HT1080 (cell line): ENCODE measurements around the gene RRP12. TPM values are rescaled to one million over a fixed set of nuclear protein-coding genes. Genes with fewer than 3 reads are reported as not detected.
"Not testable (repeated sequence)": the region's sequence is repeated elsewhere in the genome, so short reads cannot be mapped to it uniquely, and the experiment has no call there.

Experiments used
- DNase-seq: peaks from one replicate; pipeline ENCODE4 v3.0.0-alpha.2; 2015; ENCODE audit warnings: low read depth
- total RNA-seq: library from RNA; depleted of rRNA; stranded (reverse); fragments of >200 nt; shearing (Covaris generic); gene quantifications from 2 replicates; pipeline ENCODE4 v1.2.3, GENCODE V29; 2014

The RRP12 gene
- total RNA-seq, 1 experiment from 2014 or later, result 68.6 TPM

- DNase-seq, result peak; percentile 83
Observed at GRCh38 chr10:97407211-97407951, 6.2 kb upstream of the RRP12 start.

DNA sequence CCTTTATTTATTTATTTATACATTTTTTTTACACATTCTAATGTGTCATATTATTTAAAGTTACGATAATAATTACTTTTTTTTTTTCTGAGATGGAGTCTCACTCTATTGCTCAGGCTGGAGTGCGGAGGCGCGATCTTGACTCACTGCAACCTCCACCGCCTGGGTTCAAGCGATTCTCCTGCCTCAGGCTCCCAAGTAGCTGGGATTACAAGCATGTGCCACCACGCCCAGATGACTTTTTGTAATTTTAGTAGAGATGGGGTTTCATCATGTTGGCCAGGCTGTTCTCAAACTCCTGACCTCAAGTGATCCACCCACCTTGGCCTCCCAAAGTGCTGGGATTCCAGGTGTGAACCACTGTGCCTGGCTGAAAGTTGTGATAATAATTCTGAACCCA lies 5.3 kb upstream of the RRP12 start:
- not testable (repeated sequence) for DNase-seq

DNA sequence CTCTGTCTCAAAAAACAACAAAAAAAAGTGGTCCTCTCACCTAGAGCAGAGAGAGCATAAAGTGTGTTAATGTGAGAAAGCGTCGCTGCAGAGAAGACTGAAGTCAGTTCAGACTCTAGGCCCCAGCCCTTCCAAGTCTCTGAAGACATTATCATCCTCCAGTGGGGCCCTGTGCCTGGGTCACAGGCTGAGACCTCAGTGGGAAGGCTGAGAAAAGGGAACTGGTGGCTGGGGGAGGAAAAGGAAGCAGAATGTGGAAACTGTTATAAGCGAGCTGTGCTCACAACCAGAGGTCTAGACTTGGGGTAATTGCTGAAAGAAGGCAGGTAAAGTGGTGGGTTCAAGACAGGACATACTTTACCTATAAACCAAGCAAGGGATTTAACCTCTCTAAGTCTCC lies 4.9 kb upstream of the RRP12 start:
- no peak for DNase-seq

- DNase-seq, result no peak
Observed at GRCh38 chr10:97404044-97404443, 2.9 kb upstream of the RRP12 start.

DNA sequence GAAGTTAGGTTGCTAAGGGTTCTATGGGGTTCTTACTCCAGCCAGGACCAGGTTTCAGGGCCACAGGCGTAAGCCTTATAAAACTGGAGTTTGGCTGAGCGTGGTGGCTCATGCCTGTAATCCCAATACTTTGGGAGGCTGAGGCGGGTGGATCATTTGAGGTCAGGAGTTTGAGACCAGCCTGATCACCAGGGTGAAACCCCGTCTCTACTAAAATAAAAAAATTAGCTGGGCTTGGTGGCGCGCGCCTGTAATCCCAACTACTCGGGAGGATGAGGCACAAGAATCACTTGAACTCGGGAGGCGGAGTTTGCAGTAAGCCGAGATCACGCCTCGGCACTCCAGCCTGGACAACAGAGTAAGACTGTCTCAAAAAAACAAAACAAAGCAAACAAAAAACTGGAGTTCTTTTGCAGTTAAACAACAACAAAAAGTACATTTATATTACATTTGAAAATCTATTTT lies 347 bp upstream of the RRP12 start:
- DNase-seq, result no peak

DNA sequence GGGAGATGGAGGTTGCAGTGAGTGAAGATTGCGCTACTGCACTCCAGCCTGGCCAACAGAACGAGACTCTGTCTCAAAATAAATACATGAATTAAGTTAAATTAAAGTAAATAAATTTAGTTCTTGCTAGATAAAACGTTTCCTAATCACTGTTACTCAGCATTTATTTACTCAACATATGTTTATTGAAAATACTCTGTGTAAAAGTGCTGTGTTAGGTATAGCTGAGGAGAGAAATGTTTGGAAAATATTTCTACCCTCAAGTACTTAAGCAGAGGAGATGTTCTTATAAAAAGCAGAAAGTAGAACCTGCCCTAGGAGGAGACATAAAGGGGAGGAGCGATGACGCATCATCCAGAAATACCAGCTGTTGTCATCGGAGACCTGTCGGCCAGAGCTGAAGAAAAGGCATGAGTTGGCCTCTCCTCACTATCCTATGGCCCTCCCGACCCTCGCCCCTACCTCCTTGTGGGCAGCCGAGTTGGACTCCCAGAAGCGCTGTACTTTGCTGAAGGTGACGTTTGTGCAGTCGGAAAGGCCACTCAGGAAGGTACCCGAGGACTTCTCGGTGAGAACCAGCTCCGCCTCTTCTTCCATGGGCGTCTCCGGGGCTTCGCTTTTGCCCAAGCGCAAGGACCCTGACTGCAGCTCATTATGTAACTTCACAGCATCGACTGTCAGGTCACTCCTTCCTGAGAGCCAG lies 1.1 kb downstream of the RRP12 start:
- DNase-seq, result peak; percentile 86

- DNase-seq, result no peak
Observed at GRCh38 chr10:97396056-97396455, 5.1 kb downstream of the RRP12 start.

- DNase-seq, result no peak
Observed at GRCh38 chr10:97393034-97393573, 8.0 kb downstream of the RRP12 start.

- DNase-seq, result no peak
Observed at GRCh38 chr10:97390091-97390490, 11.0 kb downstream of the RRP12 start.

GRCh38 chr10:97388152-97388551 lies 13.0 kb downstream of the RRP12 start:
- no peak for DNase-seq

GRCh38 chr10:97385565-97385964 lies 15.6 kb downstream of the RRP12 start:
- DNase-seq, result no peak

GRCh38 chr10:97384641-97385040 lies 16.5 kb downstream of the RRP12 start:
- no peak for DNase-seq

GRCh38 chr10:97384156-97384555 lies 17.0 kb downstream of the RRP12 start:
- DNase-seq, result no peak

DNA sequence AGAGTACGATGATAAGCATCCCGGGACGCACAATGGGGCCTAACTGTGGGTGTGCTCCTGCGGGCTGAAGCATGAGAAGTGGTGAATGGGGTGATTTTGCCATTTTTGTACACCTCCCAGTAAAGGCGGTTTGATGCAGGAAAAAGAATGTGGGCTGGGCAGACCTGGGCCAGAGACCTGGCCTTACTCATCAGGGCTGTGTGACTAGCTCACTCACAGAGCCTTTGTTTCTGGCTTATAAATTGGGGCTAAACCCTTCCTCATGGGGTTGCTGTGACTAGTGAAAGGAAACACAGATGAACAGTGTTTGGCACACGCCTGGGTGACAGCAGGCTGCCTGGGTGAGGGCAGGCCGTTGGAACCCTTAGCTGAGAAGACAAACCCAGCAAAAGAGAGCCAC lies 18.0 kb downstream of the RRP12 start:
- no peak for DNase-seq

GRCh38 chr10:97381626-97382025 lies 19.5 kb downstream of the RRP12 start:
- no peak for DNase-seq

- DNase-seq, result no peak
Observed at GRCh38 chr10:97380516-97380915, 20.6 kb downstream of the RRP12 start.

- no peak for DNase-seq
Observed at GRCh38 chr10:97378933-97379921, 21.9 kb downstream of the RRP12 start.

GRCh38 chr10:97376413-97376812 lies 24.7 kb downstream of the RRP12 start:
- no peak for DNase-seq

GRCh38 chr10:97373456-97373855 lies 27.7 kb downstream of the RRP12 start:
- no peak for DNase-seq

GRCh38 chr10:97372233-97372875 lies 28.8 kb downstream of the RRP12 start:
- DNase-seq, result no peak

DNA sequence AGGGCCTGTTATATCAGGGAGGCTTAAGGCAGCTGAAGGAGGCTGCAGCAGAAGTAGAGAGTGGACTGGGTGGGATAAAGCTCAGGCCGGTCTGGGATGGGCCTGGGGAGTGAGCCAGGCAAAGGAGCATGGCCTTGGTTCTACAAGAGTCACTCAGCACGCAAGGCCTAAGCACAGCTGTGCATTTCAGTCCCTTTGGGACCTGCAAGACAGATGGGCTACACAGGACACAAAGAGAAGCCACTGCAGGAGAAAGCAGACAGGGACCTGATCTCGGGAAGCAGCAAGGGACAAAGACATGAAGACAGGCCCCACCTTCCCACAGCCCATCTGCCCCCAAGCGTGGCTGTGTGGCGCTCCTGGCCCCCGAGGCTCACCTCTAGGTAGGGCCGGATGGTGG lies 29.4 kb downstream of the RRP12 start:
- no peak for DNase-seq
